Stimulated activated naive CD4-positive, alpha-beta T cell treated with Interleukin-2 at 50 U/mL for 16 hours (primary cell): ENCODE measurements around the gene RNF10.
"Not testable (repeated sequence)": the region's sequence is repeated elsewhere in the genome, so short reads cannot be mapped to it uniquely, and the experiment has no call there.

Experiments
- DNase-seq: peaks from one replicate; lab custom pipeline; 2025; lab: John Stamatoyannopoulos, UW

The RNF10 gene

DNA sequence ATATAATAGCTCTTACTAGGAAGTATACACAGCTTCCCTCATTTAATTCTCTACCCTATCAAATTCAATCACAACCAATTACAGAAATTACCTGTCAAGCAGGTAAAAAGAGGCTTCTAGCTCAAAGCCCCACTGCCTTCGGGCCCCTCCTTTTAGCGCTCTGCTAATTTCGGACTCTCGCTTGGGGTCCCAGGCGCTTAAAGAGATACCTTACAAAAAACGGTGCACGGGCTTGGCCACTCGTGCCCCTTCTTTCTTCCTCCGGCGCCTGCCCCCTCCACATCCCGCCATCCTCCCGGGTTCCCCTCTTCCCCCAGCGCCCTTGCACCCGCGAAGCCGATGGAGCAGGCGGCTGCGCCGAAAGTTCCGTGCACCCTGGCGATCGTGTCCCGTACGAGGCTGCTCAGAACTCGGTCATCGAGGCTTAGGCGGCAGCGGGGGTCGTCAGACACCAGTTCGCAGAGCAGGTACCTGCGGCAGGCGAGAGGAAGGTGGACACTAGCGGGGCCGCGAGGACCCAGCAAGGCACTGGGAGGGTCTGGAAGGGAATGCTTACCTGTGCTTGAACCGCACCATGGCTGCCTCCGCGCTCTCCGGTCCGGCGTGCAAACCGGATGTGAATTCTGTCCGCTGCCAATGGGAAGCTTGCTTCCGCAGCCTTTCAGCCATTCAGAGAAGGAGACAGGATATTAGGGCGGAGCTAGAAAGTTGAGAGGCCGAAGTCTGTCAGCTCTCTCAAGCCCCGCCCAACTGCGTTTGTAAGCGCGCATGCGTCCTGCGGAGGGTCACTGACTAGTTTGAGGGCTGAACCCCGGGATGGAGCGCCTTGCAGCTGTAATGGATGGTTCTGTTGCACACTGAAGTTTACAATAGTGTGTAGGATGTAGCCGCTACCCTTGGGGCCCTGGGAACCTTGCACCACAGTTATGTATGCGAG is 46.9 kb downstream of the RNF10 start, which contains the start of gene POP5:
Gene POP5 (minus strand): TSS at position 616 of the 937 bp plus-strand sequence. CDS start 40 bp downstream, at position 576.
- peak; percentile 92 for DNase-seq

DNA sequence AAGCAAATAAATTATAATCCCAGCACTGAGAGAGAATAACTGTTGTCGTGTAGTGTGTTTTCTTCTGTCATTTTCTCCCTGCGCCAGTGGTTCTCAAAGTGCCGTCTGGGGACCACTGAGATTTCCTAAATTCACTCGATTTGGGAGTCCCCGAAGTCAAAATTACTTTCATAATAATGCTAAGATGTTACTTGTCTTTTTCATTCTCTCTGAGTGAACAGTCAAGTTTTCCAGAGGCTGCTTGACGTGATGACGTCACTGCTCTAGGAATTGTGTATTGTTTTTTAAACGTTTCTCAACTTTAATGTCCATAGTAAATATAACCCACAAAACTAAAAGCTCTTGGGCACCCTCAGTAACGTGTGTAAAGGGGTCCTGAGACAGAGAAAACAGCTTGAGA is 47.8 kb downstream of the RNF10 start:
- peak; percentile 6 for DNase-seq

- peak; percentile 82 for DNase-seq
Observed at GRCh38 chr12:120583478-120584030, 49.4 kb downstream of the RNF10 start.

- DNase-seq, result peak; percentile 51
Observed at GRCh38 chr12:120584343-120585149, 50.4 kb downstream of the RNF10 start.

DNA sequence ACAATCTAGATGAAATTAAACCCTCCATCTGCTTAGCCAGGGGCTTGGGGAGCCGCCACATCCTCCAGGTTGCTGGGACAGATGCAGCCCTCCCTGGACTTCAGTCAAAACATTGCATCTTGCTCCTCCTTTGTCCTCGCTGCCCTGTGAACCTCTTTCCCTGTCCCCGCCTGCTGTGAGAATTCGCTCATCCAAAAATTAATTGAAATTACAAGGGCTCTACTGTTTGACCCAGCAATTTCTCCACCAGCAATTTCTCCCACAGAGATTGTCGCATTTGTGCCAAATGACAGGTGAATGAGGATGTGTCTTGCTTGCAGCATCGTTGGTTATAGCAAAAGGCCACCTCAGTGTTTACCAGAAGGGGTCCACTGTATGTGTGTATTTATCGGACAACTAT is 52.0 kb downstream of the RNF10 start:
- DNase-seq, result no peak

DNA sequence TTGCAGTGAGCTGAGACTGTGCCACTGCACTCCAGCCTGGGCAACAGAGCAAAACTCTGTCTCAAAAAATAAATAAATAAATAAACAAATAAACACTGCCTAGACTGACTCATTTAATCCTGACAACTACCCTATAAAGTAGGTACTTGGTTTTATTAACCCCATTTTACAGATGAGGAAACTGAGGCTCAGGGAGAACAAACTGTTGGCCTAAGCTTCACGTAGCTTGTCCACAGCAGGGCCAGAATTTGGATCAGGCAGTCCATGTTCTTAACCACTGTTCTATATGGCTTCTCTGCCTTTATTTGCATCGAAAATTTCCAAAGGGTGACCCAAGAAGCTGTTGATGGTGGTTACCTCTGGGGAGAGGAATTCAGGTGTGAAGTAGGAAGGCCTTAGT is 52.7 kb downstream of the RNF10 start:
- DNase-seq, result no peak

DNA sequence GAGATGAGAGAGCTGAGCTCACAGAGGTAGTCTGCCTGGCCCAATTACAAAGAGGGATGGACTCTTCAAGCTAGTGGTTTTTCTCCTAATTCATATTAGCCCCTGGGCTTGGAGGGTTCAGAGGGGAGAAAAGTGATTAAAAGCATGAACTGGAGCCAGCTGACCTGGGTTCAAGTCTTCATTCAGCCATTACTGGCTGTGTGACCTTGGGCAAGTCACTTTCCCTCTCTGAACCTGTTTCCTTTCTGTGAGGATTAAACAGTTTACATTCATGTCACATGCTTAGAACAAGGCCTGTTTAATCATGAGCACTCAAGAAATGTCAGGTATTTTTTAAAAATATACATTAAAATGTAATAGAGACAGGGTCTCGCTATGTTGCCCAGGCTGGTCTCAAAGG is 54.2 kb downstream of the RNF10 start:
- no peak for DNase-seq

- DNase-seq, result no peak
Observed at GRCh38 chr12:120588948-120589930, 55.1 kb downstream of the RNF10 start.

DNA sequence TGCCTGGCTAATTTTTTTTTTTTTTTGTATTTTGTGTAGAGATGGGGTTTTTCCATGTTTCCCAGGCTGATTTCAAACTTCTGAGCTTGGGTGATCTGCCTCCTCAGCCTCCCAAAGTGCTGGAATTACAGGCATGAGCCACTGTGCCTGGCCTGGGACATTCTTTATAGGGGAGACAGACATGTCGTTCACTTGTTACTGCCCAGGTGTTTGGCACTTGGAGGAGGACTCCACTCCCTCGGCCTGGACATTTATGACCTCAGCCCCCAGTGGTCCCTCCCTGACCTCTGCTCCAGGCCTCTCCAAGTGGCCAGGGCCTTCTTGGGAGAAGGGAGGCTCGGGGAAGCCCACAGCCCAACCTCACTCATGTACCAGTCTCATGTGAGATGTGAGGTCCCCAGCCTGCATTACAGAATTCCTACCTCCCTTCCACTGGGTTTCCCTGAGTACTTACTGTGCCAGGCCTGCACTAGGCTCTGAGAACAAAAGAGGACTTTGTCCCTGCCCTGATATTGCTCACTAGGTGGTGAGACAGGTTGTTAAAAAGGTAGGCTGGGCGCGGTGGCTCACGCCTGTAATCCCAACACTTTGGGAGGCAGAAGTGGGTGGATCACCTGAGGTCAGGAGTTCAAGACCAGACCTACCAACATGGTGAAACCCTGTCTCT is 56.7 kb downstream of the RNF10 start:
- no peak for DNase-seq

DNA sequence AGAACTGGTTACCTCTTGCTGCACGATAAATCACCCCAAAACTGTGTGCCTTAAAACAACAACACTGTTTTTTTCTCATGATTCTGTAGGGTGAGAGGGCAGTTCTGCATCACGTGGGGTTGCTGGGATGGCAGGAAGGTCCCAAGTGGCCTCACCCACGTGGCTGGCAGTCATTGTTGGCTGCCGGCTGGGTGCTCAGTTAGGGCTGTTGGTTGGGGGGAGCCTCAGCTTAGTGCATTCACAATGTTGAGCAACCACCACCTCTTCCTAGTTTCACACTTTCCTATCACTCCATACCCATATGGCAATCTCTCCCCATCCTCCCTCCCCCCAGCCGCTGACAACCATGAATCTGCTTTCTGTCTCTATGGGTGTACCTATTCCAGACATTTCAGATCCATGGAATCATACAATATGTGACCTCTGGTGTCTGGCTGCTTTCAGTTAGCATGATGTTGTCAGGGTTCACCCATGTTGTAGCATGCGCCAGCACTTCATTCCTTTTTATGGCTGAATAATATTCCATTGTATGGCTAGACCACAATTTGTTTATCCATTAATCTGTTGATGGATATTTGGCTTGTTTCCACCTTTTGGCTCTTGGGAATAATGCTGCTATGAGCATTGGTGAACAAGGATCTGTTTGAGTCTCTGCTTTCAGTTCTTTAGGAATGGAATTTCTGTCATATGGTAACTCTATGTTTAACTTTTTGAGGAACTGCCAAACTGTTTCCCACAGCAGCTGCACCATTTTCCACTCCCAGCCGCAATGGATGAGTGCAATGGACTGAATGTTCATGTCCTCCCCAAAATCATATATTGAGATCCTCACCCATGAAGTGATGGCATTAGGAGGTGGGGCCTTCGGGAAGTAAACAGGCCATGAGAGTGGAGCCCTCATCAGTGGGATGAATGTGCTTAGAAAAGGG is 58.2 kb downstream of the RNF10 start:
- no peak for DNase-seq

DNA sequence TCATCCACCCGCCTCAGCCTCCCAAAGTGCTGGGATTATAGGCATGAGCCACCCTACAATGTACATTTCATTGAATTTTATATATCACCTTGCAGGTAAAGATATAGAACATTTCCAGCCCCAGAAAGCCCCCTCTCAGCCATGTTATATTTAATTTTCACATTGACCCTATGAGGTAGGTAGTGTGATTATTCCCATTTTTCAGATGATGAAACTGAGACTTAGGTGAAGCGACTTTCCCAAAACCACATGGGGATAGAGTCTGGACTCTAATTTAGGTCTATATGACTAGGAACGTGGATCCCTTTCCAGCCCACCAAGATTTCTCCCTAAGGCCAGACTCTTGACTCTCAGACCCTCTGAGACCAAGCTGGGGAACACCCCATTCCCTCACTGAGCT is 62.7 kb downstream of the RNF10 start:
- no peak for DNase-seq

- no peak for DNase-seq
Observed at GRCh38 chr12:120597861-120598260, 63.7 kb downstream of the RNF10 start.

DNA sequence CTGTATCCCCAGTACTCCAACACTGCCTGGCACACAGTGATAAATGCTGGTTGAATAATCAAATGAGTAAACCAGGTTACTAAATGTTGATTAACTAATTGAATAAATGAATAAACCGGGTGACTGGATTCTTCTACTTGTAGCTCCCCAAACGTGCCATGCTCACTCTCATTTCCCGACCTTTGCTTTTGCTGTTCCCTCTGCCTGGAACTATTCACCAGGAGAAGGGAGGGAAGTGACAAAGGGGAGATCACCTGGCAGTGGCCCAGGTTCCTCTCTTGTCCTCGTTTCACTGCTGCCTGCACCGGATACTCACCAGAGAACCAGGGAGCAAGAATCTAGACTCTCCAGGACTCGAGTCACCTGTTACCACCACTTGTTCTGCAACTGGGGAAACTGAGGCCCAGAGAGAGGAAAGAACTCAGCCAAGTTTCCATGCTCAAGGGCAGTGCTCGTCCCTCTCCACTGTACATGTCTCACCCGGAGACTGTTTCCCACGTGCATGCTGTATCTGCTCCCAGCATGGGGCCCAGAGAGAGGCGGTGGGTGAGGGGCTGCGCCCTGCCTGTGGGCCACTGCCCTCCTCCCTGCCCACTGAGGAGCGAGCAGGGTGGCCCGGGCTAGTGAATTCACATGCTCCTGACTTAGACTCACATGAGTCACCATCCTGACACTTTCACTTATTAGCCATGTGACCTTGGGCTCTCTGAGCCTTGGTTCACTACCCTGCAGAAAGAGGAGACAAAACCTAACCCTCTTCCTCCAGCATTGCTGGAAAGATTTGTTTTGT is 64.7 kb downstream of the RNF10 start:
- no peak for DNase-seq

DNA sequence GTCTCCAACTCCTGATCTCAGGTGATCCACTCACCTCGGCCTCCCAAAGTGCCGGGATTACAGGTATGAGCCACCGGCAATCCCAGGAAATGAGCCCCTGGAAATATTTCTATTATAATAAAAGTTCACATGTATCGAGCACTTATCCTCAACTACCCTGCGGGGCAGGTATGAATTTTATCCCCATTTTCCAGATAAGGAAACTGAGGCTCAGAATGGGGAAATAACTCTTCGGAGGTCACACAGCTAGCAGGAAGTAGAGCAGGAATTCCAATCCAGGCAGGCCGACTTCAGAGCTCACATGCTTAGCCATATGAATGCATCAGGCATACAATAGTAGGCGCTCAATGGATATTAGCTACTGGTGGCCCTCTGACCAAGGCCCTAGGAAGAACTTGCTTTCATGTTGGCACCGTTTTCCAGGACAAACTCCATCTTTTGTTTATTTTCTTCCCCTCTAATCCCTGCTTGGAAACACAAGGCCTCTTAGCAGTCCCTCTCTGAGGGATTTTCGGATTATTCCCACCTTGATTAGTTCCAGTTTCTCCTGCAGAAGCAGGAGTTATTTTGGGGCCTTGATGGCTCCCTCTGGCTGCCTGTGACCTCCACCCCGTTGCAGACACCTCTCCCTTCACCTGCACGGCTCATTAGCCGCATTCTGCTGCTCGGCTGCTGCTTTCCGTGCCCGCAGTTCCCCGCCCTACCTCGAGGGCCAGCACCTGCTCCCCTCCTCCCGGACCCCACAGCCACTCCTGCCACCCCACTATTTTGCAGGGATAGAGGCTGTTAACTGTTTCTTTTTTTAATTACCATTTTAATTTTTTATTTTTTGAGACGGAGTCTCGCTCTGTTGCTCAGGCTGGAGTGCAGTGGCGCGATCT is 65.8 kb downstream of the RNF10 start:
- DNase-seq, result no peak

DNA sequence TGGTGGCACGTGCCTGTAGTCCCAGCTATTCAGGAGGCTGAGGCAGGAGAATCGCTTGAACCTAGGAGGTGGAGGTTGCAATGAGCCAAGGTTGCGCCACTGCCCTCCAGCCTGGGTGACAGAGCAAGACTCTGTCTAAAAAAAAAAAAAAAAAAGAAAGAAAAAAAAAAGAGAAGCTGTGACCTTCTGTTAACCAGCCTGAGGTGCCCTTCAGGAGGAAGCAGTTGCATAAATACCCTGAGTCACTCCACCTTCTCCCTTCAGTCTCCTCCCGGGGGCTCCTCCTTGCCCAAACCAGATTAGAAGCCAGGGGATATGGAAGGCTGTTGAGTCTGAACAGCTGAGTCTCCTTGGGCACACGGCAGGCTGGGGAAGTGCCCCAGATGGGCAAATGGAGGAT is 68.3 kb downstream of the RNF10 start:
- not testable (repeated sequence) for DNase-seq

GRCh38 chr12:120610560-120610959 is 76.4 kb downstream of the RNF10 start:
- DNase-seq, result no peak

GRCh38 chr12:120611534-120611933 is 77.4 kb downstream of the RNF10 start:
- not testable (repeated sequence) for DNase-seq

- no peak for DNase-seq
Observed at GRCh38 chr12:120614848-120615247, 80.7 kb downstream of the RNF10 start.
